Hepatocyte (in vitro differentiated cells): ENCODE data around the gene RORB. TPM values are rescaled to one million over a fixed set of nuclear protein-coding genes. Genes with fewer than 3 reads are reported as not detected.

ENCODE experiments used
- DNase-seq: peaks from one replicate; pipeline ENCODE4 v3.0.0-alpha.2; 2016; ENCODE audit warnings: low spot score
- H2AFZ ChIP-seq: fragments of 200-600 bp; sonication (generic); 2 replicates; pipeline ENCODE4 v1.6.0; 2016; ENCODE audit warnings: antibody characterized with exemption, mild to moderate bottlenecking
- H3K27ac ChIP-seq: fragments of 200-600 bp; sonication (generic); 2 replicates; pipeline ENCODE4 v1.5.1; 2016; ENCODE audit warnings: mild to moderate bottlenecking
- H3K27me3 ChIP-seq: fragments of 200-600 bp; sonication (generic); 2 replicates; pipeline ENCODE4 v1.6.1; 2016
- H3K36me3 ChIP-seq: fragments of 200-600 bp; sonication (generic); replicated peaks from 2 replicates; pipeline ENCODE4 v1.5.1; 2016; ENCODE audit warnings: low read depth; ENCODE audit not compliant: insufficient read depth
- H3K4me1 ChIP-seq: fragments of 200-600 bp; sonication (generic); 2 replicates; pipeline ENCODE4 v1.5.1; 2016; ENCODE audit warnings: mild to moderate bottlenecking, moderate library complexity; ENCODE audit not compliant: insufficient read depth
- H3K4me2 ChIP-seq: fragments of 200-600 bp; sonication (generic); 2 replicates; pipeline ENCODE4 v1.6.0; 2016
- H3K4me3 ChIP-seq: fragments of 200-600 bp; sonication (generic); 2 replicates; pipeline ENCODE4 v1.5.1; 2016; ENCODE audit warnings: mild to moderate bottlenecking
- H3K79me2 ChIP-seq: fragments of 200-600 bp; sonication (generic); 2 replicates; pipeline ENCODE4 v1.6.0; 2017; ENCODE audit warnings: mild to moderate bottlenecking
- H3K9me2 ChIP-seq: fragments of 200-600 bp; sonication (generic); replicated peaks from 2 replicates; pipeline ENCODE4 v1.6.0; 2017; ENCODE audit warnings: mild to moderate bottlenecking; ENCODE audit not compliant: insufficient read depth
- H3K9me3 ChIP-seq: fragments of 200-600 bp; sonication (generic); 2 replicates; pipeline ENCODE4 v1.5.1; 2016; ENCODE audit warnings: low read depth, mild to moderate bottlenecking
- H4K20me1 ChIP-seq: fragments of 200-600 bp; sonication (generic); 2 replicates; pipeline ENCODE4 v1.6.0; 2016; ENCODE audit warnings: mild to moderate bottlenecking; ENCODE audit not compliant: insufficient read depth, poor library complexity, severe bottlenecking
- EZH2 ChIP-seq: fragments of 200-600 bp; sonication (generic); IDR thresholded peaks from 2 replicates; pipeline ENCODE4 v1.6.1; 2016; ENCODE audit warnings: antibody characterized with exemption, mild to moderate bottlenecking, borderline replicate concordance
- EZH2phosphoT487 ChIP-seq: fragments of 200-600 bp; sonication (generic); IDR thresholded peaks from one replicate; pipeline ENCODE4 v1.6.1; 2018; ENCODE audit warnings: antibody characterized with exemption, mild to moderate bottlenecking, low read depth, moderate library complexity; ENCODE audit not compliant: unreplicated experiment, severe bottlenecking
- WGBS: methylation state at CpG from one replicate; pipeline ENCODE4 v1.1.6; 2016; ENCODE audit warnings: low lambda C conversion rate; ENCODE audit errors: missing lambda C conversion rate; 5-methylcytosine and 5-hydroxymethylcytosine counted together
- polyA plus RNA-seq: library from polyadenylated mRNA; unstranded; fragments of >200 nt; fragmentation: Nextera tagmentation; extraction: Ambion mirVana; gene quantifications from 2 replicates; pipeline ENCODE4 v1.2.1, GENCODE V29; 2016
- total RNA-seq: library from RNA; depleted of rRNA; stranded (reverse); fragments of >200 nt; gene quantifications from 2 replicates; pipeline ENCODE4 v1.2.3, GENCODE V29; 2014
- TF ChIP-seq, protein P1 (sequence below): fragments of 200-600 bp; sonication (generic); IDR thresholded peaks from 2 replicates; pipeline ENCODE4 v1.5.1; 2016; ENCODE audit warnings: antibody characterized with exemption, mild to moderate bottlenecking; ENCODE audit not compliant: poor library complexity

The RORB gene
- total and polyA plus RNA-seq, 2 experiments from 2014 or later = 1.4 TPM; not detected in 1

DNA sequence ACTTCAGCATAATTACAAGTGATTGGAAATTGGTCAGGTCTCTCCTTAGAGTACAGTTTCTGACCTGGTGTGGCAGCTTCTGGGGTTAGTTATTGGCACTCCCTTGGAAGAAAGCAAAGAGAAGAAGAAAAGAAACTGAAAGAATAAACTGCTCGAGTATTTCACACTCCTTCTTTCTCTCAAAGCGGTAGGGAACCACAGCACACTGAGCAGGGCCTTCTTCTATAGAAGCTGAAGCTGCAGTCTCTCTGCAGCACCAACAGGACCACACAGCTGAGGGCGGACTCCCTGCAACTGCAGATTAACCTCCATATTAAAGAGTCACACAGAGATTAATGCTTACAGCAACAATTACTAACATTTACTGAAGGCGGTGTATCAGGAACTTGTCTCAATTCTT lies 238.6 kb downstream of the RORB start:
- no peaks in the 10 kb centered on the region for H3K4me1 ChIP-seq
- no peak overlapping the region for H2AFZ ChIP-seq
- H4K20me1 ChIP-seq = no peaks in the 10 kb centered on the region
- H3K79me2 ChIP-seq = no peaks in the 10 kb centered on the region
- no peaks in the 10 kb centered on the region for H3K9me3 ChIP-seq
- H3K4me3 ChIP-seq = no peak overlapping the region
- peak overlapping the region; percentile 60 for H3K27ac ChIP-seq
- no peaks in the 10 kb centered on the region for H3K9me2 ChIP-seq
- TF ChIP-seq EZH2 (no peak), EZH2phosphoT487 (no peak)
- TF ChIP-seq, protein P1, sequence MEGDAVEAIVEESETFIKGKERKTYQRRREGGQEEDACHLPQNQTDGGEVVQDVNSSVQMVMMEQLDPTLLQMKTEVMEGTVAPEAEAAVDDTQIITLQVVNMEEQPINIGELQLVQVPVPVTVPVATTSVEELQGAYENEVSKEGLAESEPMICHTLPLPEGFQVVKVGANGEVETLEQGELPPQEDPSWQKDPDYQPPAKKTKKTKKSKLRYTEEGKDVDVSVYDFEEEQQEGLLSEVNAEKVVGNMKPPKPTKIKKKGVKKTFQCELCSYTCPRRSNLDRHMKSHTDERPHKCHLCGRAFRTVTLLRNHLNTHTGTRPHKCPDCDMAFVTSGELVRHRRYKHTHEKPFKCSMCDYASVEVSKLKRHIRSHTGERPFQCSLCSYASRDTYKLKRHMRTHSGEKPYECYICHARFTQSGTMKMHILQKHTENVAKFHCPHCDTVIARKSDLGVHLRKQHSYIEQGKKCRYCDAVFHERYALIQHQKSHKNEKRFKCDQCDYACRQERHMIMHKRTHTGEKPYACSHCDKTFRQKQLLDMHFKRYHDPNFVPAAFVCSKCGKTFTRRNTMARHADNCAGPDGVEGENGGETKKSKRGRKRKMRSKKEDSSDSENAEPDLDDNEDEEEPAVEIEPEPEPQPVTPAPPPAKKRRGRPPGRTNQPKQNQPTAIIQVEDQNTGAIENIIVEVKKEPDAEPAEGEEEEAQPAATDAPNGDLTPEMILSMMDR = no peak
- no peaks in the 10 kb centered on the region for H3K27me3 ChIP-seq
- H3K36me3 ChIP-seq = no peaks in the 10 kb centered on the region
- DNase-seq = no peak
- H3K4me2 ChIP-seq = peak overlapping the region; percentile 21
- 88% methylated on average over 4 of the region's 4 CpGs for WGBS

DNA sequence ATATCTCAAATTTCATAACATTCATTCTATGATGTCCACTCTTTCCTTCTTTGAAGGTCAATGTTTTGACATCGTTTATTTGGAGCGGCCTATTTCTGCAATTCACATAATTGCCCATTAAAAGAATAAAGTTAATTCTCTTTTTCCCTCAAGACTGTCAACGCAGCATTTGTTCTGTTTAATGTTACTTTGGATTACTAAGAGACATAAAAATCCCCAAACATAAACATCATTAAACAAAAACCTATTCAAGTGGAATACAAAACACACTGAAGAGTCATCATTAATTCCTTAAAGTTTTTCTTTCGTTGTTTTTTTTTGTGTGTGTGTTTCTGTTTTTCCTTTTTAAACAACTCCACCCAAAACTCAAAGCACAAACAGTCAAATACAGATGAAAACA lies 239.5 kb downstream of the RORB start:
- Histone ChIP-seq H3K4me2 (no peak overlapping the region), H3K4me3 (no peak overlapping the region)
- 67% methylated on average over 4 of the region's 4 CpGs for WGBS

DNA sequence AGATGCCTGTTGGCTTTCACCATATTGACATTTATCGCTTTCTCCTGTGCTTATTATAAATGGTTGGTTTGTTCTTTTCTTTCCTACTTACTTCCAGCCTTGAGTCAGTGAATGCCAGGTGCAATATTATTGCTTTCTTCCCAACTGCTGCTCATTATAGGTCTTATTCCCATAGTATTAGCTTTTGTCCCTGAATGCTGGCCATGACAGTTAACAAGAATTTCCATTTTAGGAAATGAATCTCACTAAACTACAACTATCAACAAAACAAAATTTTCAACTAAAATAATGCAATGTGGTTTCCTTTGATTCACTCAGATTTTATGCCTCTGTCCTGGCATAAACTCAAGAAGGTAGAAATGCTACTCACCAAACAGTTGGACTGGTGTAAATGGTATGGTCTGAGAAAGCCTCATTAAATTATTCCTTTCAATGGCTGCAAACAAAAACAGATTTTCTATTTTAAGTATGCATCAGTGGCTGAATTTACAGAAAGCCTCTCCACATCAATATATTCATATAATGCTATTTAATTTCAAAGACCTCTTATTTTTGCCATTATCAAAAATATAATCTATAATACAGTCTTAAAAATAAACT lies 245.2 kb downstream of the RORB start:
- TF ChIP-seq EZH2phosphoT487 = no peak
- TF ChIP-seq EZH2 = no peak
- TF ChIP-seq, protein P1 = no peak
- no peak for DNase-seq
- Histone ChIP-seq H3K4me1 (no peaks in the 10 kb centered on the region), H4K20me1 (no peaks in the 10 kb centered on the region), H3K79me2 (no peaks in the 10 kb centered on the region), H3K9me3 (no peaks in the 10 kb centered on the region), H3K27ac (no peak overlapping the region), H3K36me3 (no peaks in the 10 kb centered on the region), H3K9me2 (no peaks in the 10 kb centered on the region), H3K4me3 (no peak overlapping the region), H3K27me3 (no peaks in the 10 kb centered on the region), H3K4me2 (no peak overlapping the region), H2AFZ (no peak overlapping the region)
- whole genome bisulfite sequencing = 93% methylated on average over 1 of the region's 1 CpG

More for the DNA sequence above, 239.5 kb downstream of the RORB start:
- H3K9me2 ChIP-seq = no peaks in the 10 kb centered on the region
- no peak overlapping the region for H3K27ac ChIP-seq
- H2AFZ ChIP-seq = no peak overlapping the region
- no peaks in the 10 kb centered on the region for H3K79me2 ChIP-seq
- DNase-seq = no peak
- TF ChIP-seq EZH2 (no peak), EZH2phosphoT487 (peak; percentile 62)
- TF ChIP-seq, protein P1 = no peak
- H3K4me1 ChIP-seq = no peaks in the 10 kb centered on the region
- no peaks in the 10 kb centered on the region for H3K9me3 ChIP-seq
- H3K36me3 ChIP-seq = no peaks in the 10 kb centered on the region
- no peaks in the 10 kb centered on the region for H3K27me3 ChIP-seq
- H4K20me1 ChIP-seq = no peaks in the 10 kb centered on the region
